GM12873 (cell line): ENCODE results near the gene COQ8B.

Source experiments
- TF ChIP-seq, protein P1 (sequence below): IDR thresholded peaks from 2 replicates; pipeline ENCODE4 v1.5.1; 2012; ENCODE audit warnings: low read depth, mild to moderate bottlenecking, moderate library complexity, low read length, control low read depth; ENCODE audit not compliant: insufficient read depth; ENCODE audit errors: missing control alignments

Gene COQ8B

DNA sequence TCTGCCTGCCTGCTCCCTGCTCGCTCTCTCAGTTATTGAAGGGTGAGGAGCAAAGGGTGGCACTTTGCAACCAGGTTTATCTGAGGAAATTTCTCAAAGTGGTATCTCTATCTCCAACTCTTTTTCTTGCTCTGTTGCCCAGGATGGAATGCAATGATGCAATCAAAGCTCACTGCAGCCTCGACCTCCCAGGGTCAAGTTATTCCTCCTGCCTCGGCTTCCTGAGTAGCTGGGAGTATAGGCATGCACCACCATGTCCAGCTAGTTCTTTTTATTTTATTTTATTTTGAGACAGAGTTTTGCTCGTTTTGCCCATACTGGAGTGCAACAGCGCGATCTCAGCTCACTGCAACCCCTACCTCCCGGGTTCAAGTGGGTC, 28.7 kb upstream of the COQ8B start:
- TF ChIP-seq, protein P1, sequence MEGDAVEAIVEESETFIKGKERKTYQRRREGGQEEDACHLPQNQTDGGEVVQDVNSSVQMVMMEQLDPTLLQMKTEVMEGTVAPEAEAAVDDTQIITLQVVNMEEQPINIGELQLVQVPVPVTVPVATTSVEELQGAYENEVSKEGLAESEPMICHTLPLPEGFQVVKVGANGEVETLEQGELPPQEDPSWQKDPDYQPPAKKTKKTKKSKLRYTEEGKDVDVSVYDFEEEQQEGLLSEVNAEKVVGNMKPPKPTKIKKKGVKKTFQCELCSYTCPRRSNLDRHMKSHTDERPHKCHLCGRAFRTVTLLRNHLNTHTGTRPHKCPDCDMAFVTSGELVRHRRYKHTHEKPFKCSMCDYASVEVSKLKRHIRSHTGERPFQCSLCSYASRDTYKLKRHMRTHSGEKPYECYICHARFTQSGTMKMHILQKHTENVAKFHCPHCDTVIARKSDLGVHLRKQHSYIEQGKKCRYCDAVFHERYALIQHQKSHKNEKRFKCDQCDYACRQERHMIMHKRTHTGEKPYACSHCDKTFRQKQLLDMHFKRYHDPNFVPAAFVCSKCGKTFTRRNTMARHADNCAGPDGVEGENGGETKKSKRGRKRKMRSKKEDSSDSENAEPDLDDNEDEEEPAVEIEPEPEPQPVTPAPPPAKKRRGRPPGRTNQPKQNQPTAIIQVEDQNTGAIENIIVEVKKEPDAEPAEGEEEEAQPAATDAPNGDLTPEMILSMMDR = no peak

DNA sequence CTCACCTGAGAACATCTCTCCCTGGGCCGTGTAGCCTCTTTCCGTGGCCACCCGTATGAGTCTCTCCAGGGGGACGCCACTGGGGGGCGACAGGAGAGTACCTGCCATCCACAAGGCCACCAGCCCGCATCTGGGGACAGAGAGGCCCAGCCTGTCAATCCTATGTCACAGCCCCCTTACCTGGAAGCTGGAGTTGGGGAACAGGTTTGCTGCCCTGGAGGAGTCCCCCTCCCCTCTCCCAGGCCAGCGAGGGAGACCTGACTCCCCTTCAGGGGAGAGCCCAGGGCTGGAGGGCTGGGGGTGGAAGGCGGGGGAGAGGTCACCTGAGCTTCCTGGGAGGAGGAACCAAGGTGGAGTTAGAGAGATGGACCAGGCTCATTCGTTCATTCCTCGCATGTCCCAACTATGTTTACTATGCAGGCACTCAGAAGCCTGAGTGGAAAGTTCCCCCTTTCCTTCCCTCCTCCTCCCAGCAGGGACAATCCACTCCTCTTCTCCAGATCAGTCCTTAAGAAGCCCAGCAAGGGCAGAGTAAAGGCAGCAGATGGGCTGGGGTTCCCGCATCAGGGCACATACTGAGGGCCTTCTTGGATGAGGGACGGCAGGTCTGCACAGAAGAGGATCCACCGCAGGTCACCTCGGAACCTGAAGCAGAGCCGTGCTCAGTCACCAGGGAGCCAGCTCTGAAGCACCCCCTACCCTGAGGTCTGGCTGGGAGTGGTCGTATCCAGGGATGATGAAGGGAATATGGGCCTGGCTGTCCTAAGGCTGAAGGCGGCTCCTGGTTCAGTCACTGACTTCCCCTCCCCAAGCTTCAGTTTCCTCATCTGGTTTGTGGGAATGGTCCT, 28.1 kb upstream of the COQ8B start:
- TF ChIP-seq, protein P1 = no peak

DNA sequence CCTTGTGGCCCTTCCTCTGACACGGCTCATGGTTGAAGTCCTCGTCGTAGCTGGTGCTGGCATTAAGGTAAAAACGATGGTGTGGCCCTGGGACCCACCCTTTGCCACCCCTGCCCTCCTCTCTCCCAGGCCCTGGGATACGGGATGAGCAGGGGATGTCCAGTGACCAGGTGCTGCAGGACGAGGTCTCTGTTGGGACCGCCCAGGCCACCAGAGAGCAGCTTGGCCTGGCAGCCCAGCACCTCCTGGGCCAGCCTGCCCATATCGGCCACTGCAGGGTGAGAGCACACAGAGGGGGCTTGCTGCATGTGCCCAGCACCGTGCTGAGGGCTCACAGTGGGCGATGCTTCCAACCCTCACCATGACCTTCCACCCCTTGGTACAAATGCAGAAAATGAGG, 27.2 kb upstream of the COQ8B start:
- TF ChIP-seq, protein P1 = no peak

DNA sequence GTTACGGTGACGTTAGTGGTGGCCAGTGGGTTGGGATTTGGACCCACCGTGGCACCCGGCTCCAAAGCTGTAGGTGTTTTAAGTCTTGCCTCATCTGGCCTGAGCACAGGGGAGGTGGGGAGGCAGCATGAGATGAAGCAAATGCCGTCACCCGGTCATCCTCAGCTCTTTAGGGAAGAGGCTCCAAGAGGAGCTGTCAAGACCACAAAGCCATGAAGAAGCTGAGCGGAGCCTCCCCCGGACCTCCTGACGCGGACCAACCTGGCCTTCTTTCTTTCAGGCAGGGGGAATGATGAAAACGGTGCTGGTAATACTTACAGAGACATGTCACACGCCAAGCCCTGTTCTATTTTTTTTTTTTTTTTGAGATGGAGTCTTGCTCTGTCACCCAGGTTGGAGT, 26.2 kb upstream of the COQ8B start:
- TF ChIP-seq, protein P1 = no peak

DNA sequence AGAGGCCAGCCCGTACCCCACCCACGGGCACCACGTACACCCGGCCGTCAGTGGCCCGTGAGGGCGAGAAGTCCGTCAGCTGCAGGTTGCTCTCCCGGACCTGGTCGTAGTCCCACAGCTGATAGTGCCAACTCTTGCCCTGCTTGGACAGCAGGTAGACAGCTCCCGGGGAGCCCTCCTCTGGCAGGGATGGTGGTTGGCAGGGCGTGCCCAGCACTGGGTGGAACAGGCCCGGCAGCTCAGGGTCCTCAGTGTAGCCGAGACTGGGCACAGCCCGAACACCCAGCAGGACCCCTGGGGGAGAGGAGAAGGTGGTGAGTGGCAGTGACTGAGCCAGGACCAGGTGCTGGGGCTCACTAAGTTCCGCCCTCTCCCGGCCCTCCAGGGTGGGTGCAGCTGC, 25.8 kb upstream of the COQ8B start:
- TF ChIP-seq, protein P1 = no peak

DNA sequence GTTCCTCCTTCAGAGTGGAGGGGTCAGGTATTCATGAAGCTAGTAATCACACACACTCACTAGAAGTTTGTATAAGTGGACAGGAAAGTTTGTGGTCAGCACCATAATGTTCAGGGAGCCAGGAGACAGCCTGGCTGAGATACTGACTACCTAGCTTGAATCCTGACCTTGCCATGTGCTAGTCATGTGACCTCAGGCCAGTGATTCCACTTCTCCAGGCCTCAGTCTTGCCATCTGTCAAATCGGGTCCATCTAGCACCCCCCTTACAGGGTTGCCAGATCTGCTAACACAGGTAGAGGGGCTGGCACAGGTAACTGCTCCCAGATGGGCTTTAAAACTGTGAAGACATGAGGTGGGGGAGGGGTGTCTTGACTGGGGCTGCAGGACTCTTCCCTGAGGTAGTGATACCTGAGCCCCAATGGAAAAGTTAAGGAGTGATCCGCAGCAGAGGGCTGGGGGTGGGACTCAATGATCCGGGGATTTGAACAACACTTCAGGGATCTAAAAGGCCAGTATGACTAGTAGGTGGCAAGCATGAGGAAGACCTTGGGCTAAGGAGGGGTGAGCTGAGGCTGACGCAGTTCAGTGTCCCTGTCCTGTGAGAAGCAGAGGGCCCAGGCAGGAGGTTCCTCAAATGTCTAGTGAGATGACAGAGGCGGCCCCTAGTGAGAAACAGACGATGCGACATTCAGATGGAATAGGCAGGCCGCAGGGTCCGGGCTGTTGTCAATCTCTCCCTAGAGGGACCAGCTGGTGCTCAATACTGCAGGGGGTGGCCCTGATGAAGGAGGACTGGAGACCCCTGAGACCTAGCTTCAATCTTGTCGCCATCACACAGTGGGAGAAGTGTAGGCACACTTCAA, 25.1 kb upstream of the COQ8B start:
- TF ChIP-seq, protein P1 = no peak

DNA sequence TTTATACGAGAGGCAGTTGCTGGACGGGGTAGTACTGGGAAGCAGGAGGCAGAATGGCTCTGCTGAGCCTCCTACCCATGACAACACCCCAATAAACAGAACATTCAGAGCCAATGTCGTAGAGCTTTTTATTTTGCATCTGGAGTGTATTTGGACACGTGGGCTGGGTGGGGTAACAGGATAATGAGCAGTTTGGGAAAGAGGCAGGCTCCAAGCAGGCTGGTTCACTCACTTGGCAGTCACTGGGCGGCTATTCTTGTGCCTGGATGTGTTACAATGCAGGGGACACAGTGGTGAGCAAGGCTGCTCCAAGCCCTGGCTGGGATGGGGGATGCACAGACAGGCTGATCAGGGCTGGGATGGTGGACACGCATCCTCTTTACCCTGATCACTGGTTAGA, 24.1 kb upstream of the COQ8B start:
- TF ChIP-seq, protein P1 = no peak
